ENCODE data around the gene MEF2C.

The MEF2C gene

DNA sequence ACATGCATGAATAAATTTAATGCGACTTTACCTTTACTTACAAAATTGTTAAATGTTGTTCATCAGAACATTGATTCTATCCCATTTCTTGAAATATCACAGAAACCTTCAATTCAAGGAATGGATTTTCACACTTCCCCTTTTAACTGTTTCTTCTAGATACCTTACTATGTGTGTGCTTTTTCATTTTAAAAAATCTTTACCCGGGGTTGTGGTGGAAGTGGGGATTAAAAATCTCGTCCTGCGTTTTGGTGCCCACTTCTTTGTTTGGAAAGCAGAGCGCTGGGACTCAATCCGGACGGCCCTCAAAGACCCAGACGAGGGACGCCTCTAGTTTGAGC lies 5.8 kb upstream of the MEF2C start:
- no peak for DNase-seq (ENCODE audit: low read depth in 2 of 2)

DNA sequence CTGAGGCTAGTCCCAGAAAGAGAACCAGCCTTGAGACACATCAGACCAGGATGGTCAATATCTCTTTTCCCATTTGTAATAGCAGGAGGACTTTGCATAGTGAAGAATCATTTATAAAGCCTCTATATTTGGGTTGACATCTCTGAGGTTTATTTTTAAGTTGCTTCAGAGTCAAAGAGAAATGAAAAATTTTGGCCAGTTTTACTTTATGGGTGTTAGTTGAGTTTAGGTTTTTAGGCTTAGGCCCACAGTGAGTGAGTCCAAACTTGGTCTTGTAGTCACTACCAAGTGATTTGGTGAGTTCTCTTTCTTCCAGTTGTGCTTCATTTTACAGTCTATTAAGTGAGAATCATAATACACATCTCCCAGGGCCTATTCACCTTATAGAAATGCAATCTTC lies 5.3 kb upstream of the MEF2C start:
- no peak for DNase-seq (ENCODE audit: low read depth in 2 of 2)

GRCh38 chr5:88887342-88887741 lies 4.4 kb upstream of the MEF2C start:
- no peak for DNase-seq (ENCODE audit: low read depth in 2 of 2)

DNA sequence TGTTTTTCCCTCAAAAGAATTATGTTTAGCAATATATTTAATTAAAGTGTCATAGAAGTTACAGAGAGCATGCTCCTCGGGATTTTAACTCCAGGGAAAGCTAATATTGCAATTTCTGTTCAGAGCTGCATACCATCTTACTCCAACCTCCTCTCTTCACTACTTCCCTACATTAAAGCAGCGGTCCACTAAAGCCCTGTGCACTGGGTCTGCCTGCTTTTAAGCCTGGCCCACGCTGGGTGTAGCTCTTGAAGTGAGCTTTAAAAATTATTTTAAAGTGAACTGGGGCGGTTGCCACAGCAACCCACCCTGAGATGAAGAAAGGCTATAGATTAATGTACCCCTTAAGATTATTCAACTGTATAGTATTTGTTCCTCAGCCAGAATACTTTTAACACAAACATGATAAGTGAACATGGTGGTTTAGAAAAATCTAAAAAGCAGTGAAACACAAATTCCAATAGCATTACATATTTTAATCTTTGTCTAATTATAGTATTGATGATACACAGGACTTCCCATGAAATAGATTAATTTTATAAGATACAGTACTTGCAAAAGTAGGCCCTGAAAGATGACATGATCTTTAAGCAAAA lies 3.9 kb upstream of the MEF2C start:
- DNase-seq (ENCODE audit: low read depth in 2 of 2): no peak

- no peak for DNase-seq (ENCODE audit: low read depth in 2 of 2)
Observed at GRCh38 chr5:88886252-88886651, 3.3 kb upstream of the MEF2C start.

- DNase-seq (ENCODE audit: low read depth in 2 of 2): no peak
Observed at GRCh38 chr5:88885002-88885401, 2.0 kb upstream of the MEF2C start.

- DNase-seq (ENCODE audit: low read depth in 2 of 2): no peak
Observed at GRCh38 chr5:88884608-88884877, 1.6 kb upstream of the MEF2C start.

DNA sequence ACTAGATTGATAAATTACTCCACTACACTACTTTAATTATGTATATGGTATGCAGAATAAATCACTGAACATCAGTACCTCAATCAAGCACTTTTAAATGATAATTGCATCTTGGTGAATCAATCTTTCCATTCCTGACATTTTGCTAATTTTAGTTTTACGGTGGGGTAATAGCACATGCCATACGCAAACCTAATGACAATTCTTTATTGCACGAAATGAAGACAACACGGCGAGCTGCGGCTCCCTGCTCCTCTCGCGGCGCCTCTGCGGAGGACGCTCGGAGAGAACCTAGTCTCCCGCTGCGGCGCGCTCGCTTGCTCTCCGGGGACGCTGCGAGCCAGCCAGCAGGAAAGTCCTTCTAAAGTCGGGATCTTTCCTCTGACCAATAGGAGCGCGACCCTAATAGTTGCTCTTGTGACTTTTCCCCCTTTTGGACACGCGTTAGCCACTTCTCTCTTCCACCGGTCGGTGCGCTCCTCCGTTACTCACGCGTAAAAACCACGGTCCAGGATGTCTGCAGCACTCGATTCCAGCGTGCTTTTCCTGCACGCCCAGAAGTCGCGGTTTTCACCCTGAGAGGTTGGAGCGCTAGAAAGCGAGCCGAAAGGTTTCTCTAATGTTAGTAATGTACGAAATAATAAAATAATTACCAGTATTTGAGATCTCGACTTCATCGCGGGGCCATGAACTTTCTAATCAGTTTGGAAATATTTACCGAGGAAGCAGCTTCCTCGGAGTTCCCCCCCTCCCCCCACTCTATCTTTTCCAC lies 1.0 kb upstream of the MEF2C start:
- peak in 1 of 2 donors; percentile 5 for DNase-seq (ENCODE audit: low read depth in 2 of 2)

- DNase-seq (ENCODE audit: low read depth in 2 of 2): no peak
Observed at GRCh38 chr5:88882276-88883038, 527 bp downstream of the MEF2C start.

DNA sequence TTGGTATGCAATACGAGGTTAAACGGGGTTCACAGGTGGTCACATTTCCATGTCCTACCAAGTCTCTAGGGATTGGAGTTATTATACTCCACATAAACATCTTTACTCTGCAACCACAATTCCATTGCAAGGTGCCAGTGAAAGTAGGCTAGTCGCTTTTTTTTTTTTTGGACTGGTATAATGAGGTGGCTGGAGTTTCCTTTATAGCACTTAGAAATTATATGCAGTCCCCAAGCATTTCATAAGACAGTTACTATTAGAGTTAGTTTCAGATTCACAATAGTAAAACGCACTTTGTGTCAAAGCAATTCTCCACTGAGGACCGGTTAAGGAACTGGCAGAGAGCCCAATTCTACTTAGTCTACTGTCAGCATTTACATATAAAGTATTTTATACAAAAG lies 1.4 kb downstream of the MEF2C start:
- DNase-seq (ENCODE audit: low read depth in 2 of 2): no peak

DNA sequence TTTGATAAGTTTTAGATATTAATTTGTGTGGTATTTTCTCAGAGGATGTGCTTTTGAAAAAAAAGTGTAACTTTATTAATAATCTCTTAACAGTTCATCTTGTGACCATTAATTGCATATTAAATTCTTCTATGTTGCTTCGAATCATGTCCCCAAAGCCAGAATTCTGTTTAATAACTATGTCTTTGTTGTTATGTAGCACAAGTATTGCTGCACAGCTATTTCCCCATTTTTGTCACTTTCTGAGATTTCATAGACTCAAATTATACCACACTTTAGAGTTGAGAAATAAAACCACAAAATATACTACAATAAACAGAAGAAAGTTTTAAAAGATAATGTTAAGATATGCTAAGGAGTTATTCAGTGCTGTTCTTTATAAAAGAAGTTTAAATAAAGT lies 2.8 kb downstream of the MEF2C start:
- DNase-seq (ENCODE audit: low read depth in 2 of 2): no peak

DNA sequence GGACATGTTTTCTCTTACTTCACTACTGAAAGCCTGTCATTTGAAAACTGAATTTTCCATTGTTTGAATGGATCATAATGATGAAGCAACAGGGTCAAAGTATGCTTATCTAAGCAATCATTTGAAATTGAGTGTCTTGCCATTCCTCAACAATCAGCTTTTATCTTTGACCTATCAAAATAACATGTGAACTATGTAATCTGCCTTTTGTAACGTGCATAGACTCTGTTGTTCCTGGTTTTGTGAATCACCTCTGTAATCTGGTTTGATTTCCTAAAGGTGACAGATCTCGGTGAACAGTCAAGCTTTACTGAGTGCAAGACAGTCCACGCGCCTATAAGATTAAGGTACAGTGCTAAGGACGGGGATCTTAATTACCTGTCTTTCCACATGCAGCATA lies 3.3 kb downstream of the MEF2C start:
- DNase-seq (ENCODE audit: low read depth in 2 of 2): no peak

- DNase-seq (ENCODE audit: low read depth in 2 of 2): no peak
Observed at GRCh38 chr5:88878976-88879375, 4.0 kb downstream of the MEF2C start.

GRCh38 chr5:88877826-88878225 lies 5.2 kb downstream of the MEF2C start:
- DNase-seq (ENCODE audit: low read depth in 2 of 2): no peak

GRCh38 chr5:88876714-88877113 lies 6.3 kb downstream of the MEF2C start:
- DNase-seq (ENCODE audit: low read depth in 2 of 2): no peak

GRCh38 chr5:88875341-88876234 lies 7.4 kb downstream of the MEF2C start:
- DNase-seq (ENCODE audit: low read depth in 2 of 2): no peak

GRCh38 chr5:88873447-88873846 lies 9.5 kb downstream of the MEF2C start:
- DNase-seq (ENCODE audit: low read depth in 2 of 2): no peak

DNA sequence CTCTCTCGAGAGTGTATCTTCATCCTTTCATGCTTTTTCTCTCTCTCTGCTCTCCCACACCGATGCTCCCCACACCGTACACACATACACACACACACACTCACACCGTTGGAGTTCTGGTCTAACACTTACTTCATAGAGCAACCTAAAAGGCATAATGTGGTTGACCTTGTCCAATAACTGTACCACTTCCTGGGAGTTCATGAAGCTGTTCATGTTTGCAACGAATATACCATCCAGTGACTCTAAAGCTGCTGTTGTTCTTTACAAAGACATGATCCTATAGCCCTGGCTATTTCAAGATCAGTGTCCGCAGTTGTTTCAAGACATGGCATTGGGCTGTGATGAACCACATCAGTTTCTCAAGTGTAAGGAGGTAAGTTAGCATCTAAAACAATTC lies 10.0 kb downstream of the MEF2C start:
- no peak for DNase-seq (ENCODE audit: low read depth in 2 of 2)

DNA sequence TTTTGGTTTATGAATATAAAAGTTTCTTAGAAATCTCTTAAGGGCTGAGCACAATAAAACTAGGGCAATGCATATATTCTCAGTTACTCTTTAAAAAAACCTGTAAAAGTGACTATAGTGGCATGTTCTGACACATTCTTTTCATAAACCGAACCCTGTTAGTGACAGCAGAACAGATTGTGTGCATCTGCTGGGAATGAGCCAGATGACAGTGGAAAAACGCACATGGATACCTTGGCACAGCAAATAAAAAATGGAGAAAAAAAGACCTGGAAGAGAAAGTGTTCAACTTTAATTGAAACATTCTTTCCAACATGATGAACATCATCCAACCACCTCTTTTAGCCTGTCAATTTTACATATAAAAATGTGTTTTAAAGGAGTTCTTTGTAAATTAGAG lies 12.7 kb downstream of the MEF2C start:
- no peak for DNase-seq (ENCODE audit: low read depth in 2 of 2)

DNA sequence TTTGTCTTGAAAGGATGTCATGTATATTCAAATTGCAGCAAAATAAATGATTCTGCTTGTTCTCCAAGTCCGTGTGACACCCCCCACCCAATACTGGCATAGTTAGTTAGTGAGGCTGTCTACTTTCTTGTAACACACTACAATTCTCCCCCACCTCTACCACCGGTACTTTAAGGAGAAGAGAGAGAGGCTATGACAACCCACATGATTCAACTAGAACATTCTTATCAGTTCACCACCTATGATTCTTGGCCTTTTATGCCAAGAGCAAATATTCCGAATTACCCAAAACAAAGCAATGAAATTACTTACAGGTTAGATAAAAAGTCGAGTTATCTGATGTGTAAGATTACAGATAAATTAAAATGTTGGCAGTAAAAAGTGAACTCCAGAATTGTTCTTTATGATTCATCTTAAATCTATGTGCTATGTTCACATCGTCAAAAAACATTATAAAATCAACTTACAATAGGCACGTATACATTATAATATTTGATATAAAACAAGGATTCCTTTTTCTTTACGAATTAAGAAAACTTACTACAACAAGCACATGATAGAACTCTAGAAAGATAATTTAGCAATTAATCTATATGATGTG lies 14.4 kb downstream of the MEF2C start:
- no peak for DNase-seq (ENCODE audit: low read depth in 2 of 2)

DNA sequence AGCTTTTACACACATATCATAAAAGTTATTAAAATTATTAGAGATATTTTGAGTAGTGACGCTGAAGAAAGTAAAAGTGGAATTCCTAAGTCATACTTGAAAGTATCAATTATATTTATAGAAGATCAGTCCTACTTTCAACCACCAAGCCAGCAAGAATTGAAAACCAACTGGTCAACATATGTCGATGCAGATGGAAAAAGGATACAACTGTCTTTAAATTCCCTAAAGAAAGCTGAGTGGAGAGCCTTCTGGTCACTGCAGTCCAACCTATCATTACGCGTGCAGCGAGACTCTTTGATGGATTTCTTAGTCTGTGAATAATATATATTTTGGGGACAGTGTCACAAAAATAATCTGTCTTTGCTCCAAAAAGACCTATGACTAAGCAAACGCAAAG lies 15.3 kb downstream of the MEF2C start:
- DNase-seq (ENCODE audit: low read depth in 2 of 2): no peak

DNA sequence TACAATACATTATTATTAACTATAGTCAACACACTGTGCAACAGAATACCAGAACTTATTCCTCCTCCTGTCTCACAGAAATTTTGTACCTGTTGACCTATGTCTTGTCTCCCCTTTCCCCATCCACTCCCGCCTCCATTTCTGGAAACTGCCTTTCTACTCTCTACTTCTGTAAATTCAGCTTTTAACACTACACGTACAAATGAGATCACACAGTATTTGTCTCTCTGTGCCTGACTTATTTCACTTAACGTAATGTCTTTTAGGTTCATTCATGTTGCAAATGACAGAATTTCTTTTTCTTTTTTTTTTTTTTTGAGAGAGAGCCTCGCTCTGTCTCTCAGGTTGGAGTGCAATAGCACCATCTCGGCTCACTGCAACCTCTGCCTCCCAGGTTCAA lies 19.5 kb downstream of the MEF2C start:
- no peak for DNase-seq (ENCODE audit: low read depth in 2 of 2)
